Liver (tissue), 9 donors: ENCODE results near the gene SUSD4. TPM values are rescaled to one million over a fixed set of nuclear protein-coding genes. Genes with fewer than 3 reads are reported as not detected.

ENCODE experiments used
- DNase-seq: peaks from one replicate; pipeline ENCODE4 v3.0.0-alpha.2; 2017; ENCODE audit warnings: low spot score
- H3K27ac ChIP-seq, 2 donors: one replicate each; pipeline ENCODE4 v1.7.0; 2013; ENCODE audit warnings: inconsistent platforms in 2 of 2, low read length in 2 of 2, control low read depth in 1 of 2, low read depth in 1 of 2, mild to moderate bottlenecking in 1 of 2
- H3K27me3 ChIP-seq, 4 donors: one replicate each; pipeline versions ENCODE4 v1.6.1 to v1.7.0; 2013; ENCODE audit warnings: low read length in 3 of 4, inconsistent platforms in 1 of 4, mild to moderate bottlenecking in 1 of 4, moderate library complexity in 1 of 4; ENCODE audit not compliant: control insufficient read depth in 4 of 4, insufficient read depth in 4 of 4
- H3K36me3 ChIP-seq, 4 donors: one replicate each; pipeline versions ENCODE4 v1.6.1 to v1.7.0; 2013; ENCODE audit warnings: low read length in 3 of 4, mild to moderate bottlenecking in 3 of 4, low read depth in 1 of 4, moderate library complexity in 1 of 4; ENCODE audit not compliant: control insufficient read depth in 4 of 4, insufficient read depth in 3 of 4
- H3K4me1 ChIP-seq, 4 donors: one replicate each; pipeline versions ENCODE4 v1.6.1 to v1.7.0; 2013; ENCODE audit warnings: low read length in 3 of 4, mild to moderate bottlenecking in 3 of 4, moderate library complexity in 1 of 4; ENCODE audit not compliant: control insufficient read depth in 4 of 4, insufficient read depth in 4 of 4
- H3K4me3 ChIP-seq, 3 donors: one replicate each; pipeline versions ENCODE4 v1.6.1 to v1.7.0; 2013; ENCODE audit warnings: low read length in 3 of 3, control low read depth in 1 of 3, low read depth in 1 of 3, mild to moderate bottlenecking in 1 of 3
- H3K9ac ChIP-seq, 2 donors: one replicate each; pipeline ENCODE4 v1.7.0; 2013; ENCODE audit warnings: low read length in 2 of 2, mild to moderate bottlenecking in 2 of 2, moderate library complexity in 2 of 2, control low read depth in 1 of 2, low read depth in 1 of 2
- H3K9me3 ChIP-seq, 4 donors: one replicate each; pipeline versions ENCODE4 v1.6.1 to v1.7.0; 2013; ENCODE audit warnings: low read length in 3 of 4; ENCODE audit not compliant: control insufficient read depth in 4 of 4
- ATF3 ChIP-seq: IDR thresholded peaks from 2 replicates; pipeline ENCODE4 v1.6.1; 2016; ENCODE audit warnings: antibody characterized with exemption
- CTCF ChIP-seq: fragments of 150-350 bp; IDR thresholded peaks from 2 replicates; pipeline ENCODE4 v1.5.1; 2017; ENCODE audit warnings: improper control_type of control experiment, low read depth, low read length; ENCODE audit not compliant: missing input control
- EGR1 ChIP-seq, 2 donors: IDR thresholded peaks; 2 replicates each; pipeline ENCODE4 v1.6.1; 2016 to 2018; ENCODE audit warnings: antibody characterized with exemption in 2 of 2, low read depth in 2 of 2
- FOXA1 ChIP-seq: IDR thresholded peaks from 2 replicates; pipeline ENCODE4 v1.6.1; 2016; ENCODE audit warnings: antibody characterized with exemption
- FOXA2 ChIP-seq: IDR thresholded peaks from 2 replicates; pipeline ENCODE4 v1.6.1; 2016; ENCODE audit warnings: antibody characterized with exemption
- GABPA ChIP-seq, 2 donors: IDR thresholded peaks in 1 of 2; conservative IDR thresholded peaks in 1 of 2; 2 replicates each; pipeline ENCODE4 v1.6.1; 2016; ENCODE audit warnings: antibody characterized with exemption in 2 of 2, mild to moderate bottlenecking in 1 of 2, moderate library complexity in 1 of 2
- HNF4A ChIP-seq, 2 donors: conservative IDR thresholded peaks; 2 replicates each; pipeline ENCODE4 v1.6.1; 2016; ENCODE audit warnings: antibody characterized with exemption in 2 of 2, mild to moderate bottlenecking in 2 of 2
- HNF4G ChIP-seq: IDR thresholded peaks from 2 replicates; pipeline ENCODE4 v1.6.1; 2016; ENCODE audit warnings: antibody characterized with exemption
- JUND ChIP-seq, 2 donors: IDR thresholded peaks; 2 replicates each; pipeline ENCODE4 v1.6.1; 2016; ENCODE audit warnings: antibody characterized with exemption in 2 of 2
- MAX ChIP-seq: IDR thresholded peaks from 2 replicates; pipeline ENCODE4 v1.6.1; 2016; ENCODE audit warnings: antibody characterized with exemption
- NR2F2 ChIP-seq: IDR thresholded peaks from 2 replicates; pipeline ENCODE4 v1.6.1; 2016; ENCODE audit warnings: antibody characterized with exemption
- RAD21 ChIP-seq, 2 donors: IDR thresholded peaks; 2 replicates each; pipeline ENCODE4 v1.6.1; 2016; ENCODE audit warnings: antibody characterized with exemption in 2 of 2, mild to moderate bottlenecking in 2 of 2
- RXRA ChIP-seq, 2 donors: IDR thresholded peaks; 2 replicates each; pipeline ENCODE4 v1.6.1; 2017 to 2018; ENCODE audit warnings: antibody characterized with exemption in 2 of 2, mild to moderate bottlenecking in 1 of 2
- SP1 ChIP-seq: IDR thresholded peaks from 2 replicates; pipeline ENCODE4 v1.6.1; 2018; ENCODE audit warnings: antibody characterized with exemption, mild to moderate bottlenecking
- TAF1 ChIP-seq: conservative IDR thresholded peaks from 2 replicates; pipeline ENCODE4 v1.6.1; 2016; ENCODE audit warnings: antibody characterized with exemption, mild to moderate bottlenecking
- YY1 ChIP-seq: IDR thresholded peaks from 2 replicates; pipeline ENCODE4 v1.6.1; 2016; ENCODE audit warnings: antibody characterized with exemption, mild to moderate bottlenecking
- ZBTB33 ChIP-seq: IDR thresholded peaks from 2 replicates; pipeline ENCODE4 v1.6.1; 2016; ENCODE audit warnings: antibody characterized with exemption
- WGBS: extraction: QIAGEN DNeasy Blood & Tissue Kit; methylation state at CpG from one replicate; pipeline ENCODE4 v1.1.7; 2013; 5-methylcytosine and 5-hydroxymethylcytosine counted together
- polyA plus RNA-seq, 2 donors: library from polyadenylated mRNA; stranded (reverse) in 1 of 2; unstranded in 1 of 2; fragments of 200-250 nt in 1 of 2; fragments of >200 nt in 1 of 2; fragmentation: Nextera tagmentation in 1 of 2; extraction: Ambion mirVana in 1 of 2; gene quantifications; one replicate each; pipeline versions ENCODE4 v1.2.1 to v1.2.3, GENCODE V29; 2013 to 2015
- total RNA-seq, 2 donors: library from RNA; depleted of rRNA; stranded (reverse); fragments of >200 nt; gene quantifications; one replicate each; pipeline ENCODE4 v1.2.3, GENCODE V29; 2014
- donor health status: healthy.
- donor health status: healthy.
- donor health status: healthy.
- donor health status: healthy.
- donor health status: healthy.

The SUSD4 gene
- total and polyA plus RNA-seq, 4 donors: 1.1 to 3.8 (median 1.8) TPM

- Histone ChIP-seq H3K9ac (no peak overlapping the region), H3K27ac (no peak overlapping the region), H3K36me3 (no peaks in the 10 kb centered on the region), H3K4me1 (peaks cover 0 to 7% (median 4%) of the 10 kb centered on the region in 4 donors), H3K4me3 (no peak overlapping the region), H3K27me3 (no peaks in the 10 kb centered on the region), H3K9me3 (no peaks in the 10 kb centered on the region)
- no peak for TF ChIP-seq MAX
- TF ChIP-seq HNF4A (conservative IDR thresholded peaks at IDR 0.05): no peak
- TF ChIP-seq HNF4G: no peak
- TF ChIP-seq GABPA (IDR thresholded peaks at IDR 0.05 in 1 of 2, conservative IDR thresholded peaks at IDR 0.05 in 1 of 2): no peak
- 97% methylated on average over 7 of the region's 7 CpGs for WGBS
- DNase-seq: peak; percentile 10
Observed at GRCh38 chr1:223242971-223243370, 121.0 kb downstream of the SUSD4 start.

- H3K9me3 ChIP-seq: no peaks in the 10 kb centered on the region
- no peak for TF ChIP-seq HNF4G
- TF ChIP-seq ATF3: no peak
- no peak for TF ChIP-seq MAX
- TF ChIP-seq SP1: no peak
- no peak for TF ChIP-seq TAF1
- no peak for TF ChIP-seq CTCF
- no peak for DNase-seq
Observed at GRCh38 chr1:223242382-223242955, 121.5 kb downstream of the SUSD4 start.

GRCh38 chr1:223240122-223240521, 123.9 kb downstream of the SUSD4 start:
- Histone ChIP-seq H3K4me3 (no peak overlapping the region), H3K27me3 (no peaks in the 10 kb centered on the region), H3K27ac (no peak overlapping the region), H3K4me1 (no peaks in the 10 kb centered on the region), H3K9ac (no peak overlapping the region), H3K9me3 (no peaks in the 10 kb centered on the region), H3K36me3 (no peaks in the 10 kb centered on the region)
- no peak for DNase-seq
- no peak for TF ChIP-seq GABPA (IDR thresholded peaks at IDR 0.05 in 1 of 2, conservative IDR thresholded peaks at IDR 0.05 in 1 of 2)
- TF ChIP-seq EGR1 (IDR thresholded peaks at IDR 0.05; ENCODE audit: low read depth in 2 of 2): no peak
- no peak for TF ChIP-seq FOXA1
- TF ChIP-seq YY1: no peak
- no peak for TF ChIP-seq TAF1
- TF ChIP-seq NR2F2: no peak
- TF ChIP-seq HNF4G: no peak
- no peak for TF ChIP-seq HNF4A (conservative IDR thresholded peaks at IDR 0.05)
- TF ChIP-seq ZBTB33: no peak
- TF ChIP-seq MAX: no peak
- TF ChIP-seq ATF3: no peak
- TF ChIP-seq RAD21 (IDR thresholded peaks at IDR 0.05): no peak
- TF ChIP-seq SP1: no peak
- TF ChIP-seq FOXA2: no peak
- TF ChIP-seq RXRA (IDR thresholded peaks at IDR 0.05): no peak
- TF ChIP-seq JUND (IDR thresholded peaks at IDR 0.05): no peak
- TF ChIP-seq CTCF: no peak
- WGBS: 82% methylated on average over 2 of the region's 2 CpGs

More at GRCh38 chr1:223242382-223242955, 121.5 kb downstream of the SUSD4 start:
- 91% methylated on average over 6 of the region's 6 CpGs for WGBS
- Histone ChIP-seq H3K27me3 (no peaks in the 10 kb centered on the region), H3K9ac (no peak overlapping the region), H3K4me3 (no peak overlapping the region), H3K36me3 (no peaks in the 10 kb centered on the region), H3K4me1 (peaks cover 0 to 2% (median under 1%) of the 10 kb centered on the region in 4 donors), H3K27ac (no peak overlapping the region)
